Neural cell (in vitro differentiated cells): ENCODE results near the gene ADAMTS14. TPM values are rescaled to one million over a fixed set of nuclear protein-coding genes. Genes with fewer than 3 reads are reported as not detected.

Experiments used
- H2AFZ ChIP-seq: fragments of 200-600, 300-800 bp; sonication (generic), shearing (Covaris generic); 2 replicates; pipeline ENCODE4 v1.6.0; 2014; ENCODE audit warnings: low read depth, mild to moderate bottlenecking, antibody characterized with exemption, low read length, moderate library complexity
- H3F3A ChIP-seq: fragments of 200-600 bp; shearing (Covaris generic); 2 replicates; pipeline ENCODE4 v1.6.1; 2016; ENCODE audit warnings: mild to moderate bottlenecking, moderate library complexity, mixed read lengths, antibody characterized with exemption, low read length; ENCODE audit not compliant: insufficient read depth, poor library complexity, severe bottlenecking
- H3K27ac ChIP-seq: fragments of 200-600, 300-800 bp; sonication (generic), shearing (Covaris generic); 2 replicates; pipeline ENCODE4 v1.5.1; 2014; ENCODE audit warnings: mild to moderate bottlenecking, low read length, moderate library complexity
- H3K27me3 ChIP-seq: fragments of 300-800, 200-600 bp; sonication (generic), shearing (Covaris generic); 2 replicates; pipeline ENCODE4 v1.6.0; 2014; ENCODE audit warnings: mild to moderate bottlenecking, low read depth, low read length, moderate library complexity; ENCODE audit not compliant: insufficient read depth
- H3K36me3 ChIP-seq: fragments of 300-800, 200-600 bp; sonication (generic), shearing (Covaris generic); 2 replicates; pipeline ENCODE4 v1.5.1; 2014; ENCODE audit warnings: mild to moderate bottlenecking, antibody characterized with exemption, low read length, moderate library complexity; ENCODE audit not compliant: insufficient read depth
- H3K4me2 ChIP-seq: fragments of 300-800, 200-600 bp; sonication (generic), shearing (Covaris generic); 2 replicates; pipeline ENCODE4 v1.6.0; 2014; ENCODE audit warnings: mild to moderate bottlenecking, low read length
- H3K4me3 ChIP-seq: fragments of 300-800, 200-600 bp; sonication (generic), shearing (Covaris generic); 2 replicates; pipeline ENCODE4 v1.5.1; 2014; ENCODE audit warnings: mild to moderate bottlenecking, low read length, moderate library complexity
- H3K79me2 ChIP-seq: fragments of 200-600 bp; shearing (Covaris generic); replicated peaks from 2 replicates; pipeline ENCODE4 v1.6.0; 2014; ENCODE audit warnings: mild to moderate bottlenecking, low read length, moderate library complexity; ENCODE audit not compliant: insufficient read depth
- H3K9ac ChIP-seq: fragments of 300-800, 200-600 bp; sonication (generic), shearing (Covaris generic); 2 replicates; pipeline ENCODE4 v1.6.1; 2016; ENCODE audit warnings: mild to moderate bottlenecking, low read length, mixed read lengths
- H3K9me2 ChIP-seq: fragments of 200-600 bp; shearing (Covaris generic); 2 replicates; pipeline ENCODE4 v1.6.1; 2016; ENCODE audit warnings: mild to moderate bottlenecking, low read length, mixed read lengths; ENCODE audit not compliant: insufficient read depth
- H3K9me3 ChIP-seq: fragments of 200-600, 300-800 bp; sonication (generic), shearing (Covaris generic); 2 replicates; pipeline ENCODE4 v1.6.1; 2016; ENCODE audit warnings: mild to moderate bottlenecking, mixed run types, low read length, moderate library complexity, mixed read lengths
- H4K20me1 ChIP-seq: fragments of 200-600 bp; shearing (Covaris generic); 2 replicates; pipeline ENCODE4 v1.6.1; 2016; ENCODE audit warnings: mild to moderate bottlenecking, mixed run types; ENCODE audit not compliant: insufficient read depth
- EP300 ChIP-seq: fragments of 450-650 bp; conservative IDR thresholded peaks from 2 replicates; pipeline ENCODE4 v1.6.1; 2014; ENCODE audit warnings: antibody characterized with exemption, mild to moderate bottlenecking, moderate library complexity; ENCODE audit not compliant: poor library complexity, severe bottlenecking
- EZH2 ChIP-seq: fragments of 200-600, 300-800 bp; shearing (Covaris generic), sonication (generic); IDR thresholded peaks from 2 replicates; pipeline ENCODE4 v1.6.1; 2014; ENCODE audit warnings: antibody characterized with exemption, low read length, borderline replicate concordance, mild to moderate bottlenecking; ENCODE audit not compliant: insufficient read depth, poor library complexity, severe bottlenecking
- MXI1 ChIP-seq: fragments of 450-650 bp; conservative IDR thresholded peaks from 2 replicates; pipeline ENCODE4 v1.6.1; 2014; ENCODE audit warnings: antibody characterized with exemption, mild to moderate bottlenecking; ENCODE audit not compliant: poor library complexity, severe bottlenecking
- POLR2AphosphoS5 ChIP-seq: IDR thresholded peaks from 2 replicates; pipeline ENCODE4 v1.6.1; 2012
- RAD21 ChIP-seq: fragments of 450-650 bp; conservative IDR thresholded peaks from 2 replicates; pipeline ENCODE4 v1.6.1; 2014; ENCODE audit warnings: antibody characterized with exemption, mild to moderate bottlenecking, moderate library complexity
- SMC3 ChIP-seq: fragments of 450-650 bp; conservative IDR thresholded peaks from 2 replicates; pipeline ENCODE4 v1.6.1; 2014; ENCODE audit warnings: antibody characterized with exemption, mild to moderate bottlenecking, moderate library complexity; ENCODE audit not compliant: poor library complexity
- TAF1 ChIP-seq: IDR thresholded peaks from 2 replicates; pipeline ENCODE4 v1.6.1; 2012; ENCODE audit warnings: low read depth
- polyA plus RNA-seq: library from polyadenylated mRNA; depleted of rRNA; stranded (reverse); fragments of >200 nt; gene quantifications from 2 replicates; pipeline ENCODE4 v1.2.3, GENCODE V29; 2014
- TF ChIP-seq, protein P1 (sequence below): IDR thresholded peaks from 2 replicates; pipeline ENCODE4 v1.6.1; 2012; ENCODE audit warnings: borderline replicate concordance
- TF ChIP-seq, protein P2 (sequence below): fragments of 450-650 bp; IDR thresholded peaks from 2 replicates; pipeline ENCODE4 v1.5.1; 2014; ENCODE audit warnings: antibody characterized with exemption, mild to moderate bottlenecking, moderate library complexity; ENCODE audit not compliant: poor library complexity, severe bottlenecking

Gene ADAMTS14
- polyA plus RNA-seq, 1 donor from 2014 or later: 0.04 TPM

GRCh38 chr10:70704211-70704610 is 31.9 kb downstream of the ADAMTS14 start:
- H4K20me1 ChIP-seq: no peaks in the 10 kb centered on the region
- no peaks in the 10 kb centered on the region for H3K9me2 ChIP-seq
- H3K4me2 ChIP-seq: no peak overlapping the region
- no peaks in the 10 kb centered on the region for H3F3A ChIP-seq
- H3K9me3 ChIP-seq: no peaks in the 10 kb centered on the region
- no peak overlapping the region for H3K27ac ChIP-seq
- no peak overlapping the region for H2AFZ ChIP-seq
- H3K4me3 ChIP-seq: no peak overlapping the region
- H3K36me3 ChIP-seq: no peaks in the 10 kb centered on the region
- H3K79me2 ChIP-seq: no peaks in the 10 kb centered on the region
- no peaks in the 10 kb centered on the region for H3K27me3 ChIP-seq
- TF ChIP-seq RAD21 (no peak), EP300 (no peak), SMC3 (no peak), TAF1 (no peak), MXI1 (no peak), EZH2 (no peak), POLR2AphosphoS5 (no peak)
- TF ChIP-seq, protein P1, sequence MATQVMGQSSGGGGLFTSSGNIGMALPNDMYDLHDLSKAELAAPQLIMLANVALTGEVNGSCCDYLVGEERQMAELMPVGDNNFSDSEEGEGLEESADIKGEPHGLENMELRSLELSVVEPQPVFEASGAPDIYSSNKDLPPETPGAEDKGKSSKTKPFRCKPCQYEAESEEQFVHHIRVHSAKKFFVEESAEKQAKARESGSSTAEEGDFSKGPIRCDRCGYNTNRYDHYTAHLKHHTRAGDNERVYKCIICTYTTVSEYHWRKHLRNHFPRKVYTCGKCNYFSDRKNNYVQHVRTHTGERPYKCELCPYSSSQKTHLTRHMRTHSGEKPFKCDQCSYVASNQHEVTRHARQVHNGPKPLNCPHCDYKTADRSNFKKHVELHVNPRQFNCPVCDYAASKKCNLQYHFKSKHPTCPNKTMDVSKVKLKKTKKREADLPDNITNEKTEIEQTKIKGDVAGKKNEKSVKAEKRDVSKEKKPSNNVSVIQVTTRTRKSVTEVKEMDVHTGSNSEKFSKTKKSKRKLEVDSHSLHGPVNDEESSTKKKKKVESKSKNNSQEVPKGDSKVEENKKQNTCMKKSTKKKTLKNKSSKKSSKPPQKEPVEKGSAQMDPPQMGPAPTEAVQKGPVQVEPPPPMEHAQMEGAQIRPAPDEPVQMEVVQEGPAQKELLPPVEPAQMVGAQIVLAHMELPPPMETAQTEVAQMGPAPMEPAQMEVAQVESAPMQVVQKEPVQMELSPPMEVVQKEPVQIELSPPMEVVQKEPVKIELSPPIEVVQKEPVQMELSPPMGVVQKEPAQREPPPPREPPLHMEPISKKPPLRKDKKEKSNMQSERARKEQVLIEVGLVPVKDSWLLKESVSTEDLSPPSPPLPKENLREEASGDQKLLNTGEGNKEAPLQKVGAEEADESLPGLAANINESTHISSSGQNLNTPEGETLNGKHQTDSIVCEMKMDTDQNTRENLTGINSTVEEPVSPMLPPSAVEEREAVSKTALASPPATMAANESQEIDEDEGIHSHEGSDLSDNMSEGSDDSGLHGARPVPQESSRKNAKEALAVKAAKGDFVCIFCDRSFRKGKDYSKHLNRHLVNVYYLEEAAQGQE: no peak
- TF ChIP-seq, protein P2, sequence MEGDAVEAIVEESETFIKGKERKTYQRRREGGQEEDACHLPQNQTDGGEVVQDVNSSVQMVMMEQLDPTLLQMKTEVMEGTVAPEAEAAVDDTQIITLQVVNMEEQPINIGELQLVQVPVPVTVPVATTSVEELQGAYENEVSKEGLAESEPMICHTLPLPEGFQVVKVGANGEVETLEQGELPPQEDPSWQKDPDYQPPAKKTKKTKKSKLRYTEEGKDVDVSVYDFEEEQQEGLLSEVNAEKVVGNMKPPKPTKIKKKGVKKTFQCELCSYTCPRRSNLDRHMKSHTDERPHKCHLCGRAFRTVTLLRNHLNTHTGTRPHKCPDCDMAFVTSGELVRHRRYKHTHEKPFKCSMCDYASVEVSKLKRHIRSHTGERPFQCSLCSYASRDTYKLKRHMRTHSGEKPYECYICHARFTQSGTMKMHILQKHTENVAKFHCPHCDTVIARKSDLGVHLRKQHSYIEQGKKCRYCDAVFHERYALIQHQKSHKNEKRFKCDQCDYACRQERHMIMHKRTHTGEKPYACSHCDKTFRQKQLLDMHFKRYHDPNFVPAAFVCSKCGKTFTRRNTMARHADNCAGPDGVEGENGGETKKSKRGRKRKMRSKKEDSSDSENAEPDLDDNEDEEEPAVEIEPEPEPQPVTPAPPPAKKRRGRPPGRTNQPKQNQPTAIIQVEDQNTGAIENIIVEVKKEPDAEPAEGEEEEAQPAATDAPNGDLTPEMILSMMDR: no peak
- H3K9ac ChIP-seq: no peak overlapping the region

DNA sequence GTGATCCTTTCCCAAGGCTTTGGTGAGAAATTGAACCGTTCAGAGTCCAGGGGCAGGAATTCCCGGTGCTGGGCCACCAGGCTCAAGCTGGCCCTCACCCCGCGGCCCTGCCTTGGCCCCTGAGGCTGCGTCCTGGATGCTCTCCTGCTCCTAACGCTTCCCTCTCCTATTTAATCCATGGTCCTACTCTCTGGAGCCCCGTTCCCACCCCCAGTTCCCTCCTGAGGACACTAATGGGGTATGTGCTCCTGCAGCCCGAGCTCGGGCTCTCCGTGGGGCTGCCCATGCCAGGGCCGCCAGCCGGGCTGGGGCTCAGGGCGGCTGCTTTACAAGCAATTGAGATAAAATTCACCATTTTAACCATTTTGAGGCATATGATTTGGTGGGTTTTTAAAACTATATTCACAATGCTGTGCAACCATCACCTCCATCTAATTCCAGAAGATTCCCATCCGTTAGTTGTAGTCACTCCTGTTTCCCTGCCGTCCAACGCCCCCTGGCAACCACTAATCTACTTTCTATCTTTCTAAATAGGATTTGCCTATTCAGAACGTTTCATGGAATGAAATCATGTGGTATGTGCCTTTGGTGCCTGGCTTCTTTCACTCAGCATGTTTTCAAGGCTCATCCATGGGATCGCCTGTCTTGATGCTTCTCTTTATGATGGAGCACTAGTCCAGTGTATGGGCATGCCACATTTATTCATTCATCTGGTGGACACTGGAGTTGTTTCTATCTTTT is 33.0 kb downstream of the ADAMTS14 start:
- no peaks in the 10 kb centered on the region for H3K9me2 ChIP-seq
- no peaks in the 10 kb centered on the region for H4K20me1 ChIP-seq
- H3F3A ChIP-seq: no peaks in the 10 kb centered on the region
- H3K9me3 ChIP-seq: no peaks in the 10 kb centered on the region
- H3K79me2 ChIP-seq: no peaks in the 10 kb centered on the region
- no peak overlapping the region for H3K9ac ChIP-seq
- H2AFZ ChIP-seq: no peak overlapping the region
- no peaks in the 10 kb centered on the region for H3K27me3 ChIP-seq
- H3K36me3 ChIP-seq: no peaks in the 10 kb centered on the region
- no peak for TF ChIP-seq RAD21
- TF ChIP-seq, protein P1: no peak
- TF ChIP-seq SMC3: no peak
- TF ChIP-seq MXI1: no peak
- TF ChIP-seq, protein P2: no peak
- no peak for TF ChIP-seq TAF1
- TF ChIP-seq POLR2AphosphoS5: no peak
- TF ChIP-seq EP300: no peak
- no peak for TF ChIP-seq EZH2
- no peak overlapping the region for H3K4me2 ChIP-seq
- no peak overlapping the region for H3K27ac ChIP-seq
- H3K4me3 ChIP-seq: no peak overlapping the region
